ENCODE measurements around the gene DCAF8L1. TPM values are rescaled to one million over a fixed set of nuclear protein-coding genes. Genes with fewer than 3 reads are reported as not detected.

The DCAF8L1 gene
- polyA plus RNA-seq (2012; ENCODE audit: insufficient read depth, insufficient read length, low read depth), result 0.91 TPM

GRCh38 chrX:27981349-27981748 lies at the start of gene DCAF8L1:
DCAF8L1 (minus strand) TSS chrX:27981449; CDS start chrX:27981334, 115 bp downstream.
- Histone ChIP-seq H3K27me3 (no peaks in the 10 kb centered on the region), H3K4me1 (no peaks in the 10 kb centered on the region), H3K4me3 (ENCODE audit: low read depth, low read length) (no peak within 1 kb of the TSS), H3K9me3 (no peaks in the 10 kb centered on the region), H3K36me3 (no peaks in the 10 kb centered on the region)
- DNase-seq, result no peak
- TF ChIP-seq CTCF (IDR thresholded peaks at IDR 0.05; ENCODE audit: low read depth, low read length), result no peak

DNA sequence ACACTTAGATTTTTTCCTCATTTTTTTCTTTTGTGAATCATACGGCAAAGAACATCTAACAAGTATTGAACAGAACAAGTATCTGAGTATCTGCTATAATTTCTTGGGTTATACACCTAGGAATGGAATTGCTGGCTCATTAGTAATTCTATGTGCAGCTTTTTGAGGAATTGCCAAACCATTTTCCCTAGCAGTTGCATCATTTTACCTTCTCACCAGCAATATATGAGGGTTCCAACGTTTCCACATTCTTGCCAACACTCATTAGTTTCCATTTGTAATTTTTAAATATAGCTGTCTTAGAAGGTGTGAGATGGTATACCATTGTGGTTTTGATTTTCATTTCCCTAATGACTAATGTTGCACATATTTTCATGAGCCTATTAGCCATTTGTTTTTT lies 41.1 kb upstream of the DCAF8L1 start:
- no peaks in the 10 kb centered on the region for H3K9me3 ChIP-seq
- H3K36me3 ChIP-seq, result no peaks in the 10 kb centered on the region
- no peaks in the 10 kb centered on the region for H3K27me3 ChIP-seq
- no peaks in the 10 kb centered on the region for H3K4me1 ChIP-seq
- H3K4me3 ChIP-seq (ENCODE audit: low read depth, low read length), result no peak overlapping the region
- no peak for TF ChIP-seq CTCF (IDR thresholded peaks at IDR 0.05; ENCODE audit: low read depth, low read length)
- DNase-seq, result no peak

DNA sequence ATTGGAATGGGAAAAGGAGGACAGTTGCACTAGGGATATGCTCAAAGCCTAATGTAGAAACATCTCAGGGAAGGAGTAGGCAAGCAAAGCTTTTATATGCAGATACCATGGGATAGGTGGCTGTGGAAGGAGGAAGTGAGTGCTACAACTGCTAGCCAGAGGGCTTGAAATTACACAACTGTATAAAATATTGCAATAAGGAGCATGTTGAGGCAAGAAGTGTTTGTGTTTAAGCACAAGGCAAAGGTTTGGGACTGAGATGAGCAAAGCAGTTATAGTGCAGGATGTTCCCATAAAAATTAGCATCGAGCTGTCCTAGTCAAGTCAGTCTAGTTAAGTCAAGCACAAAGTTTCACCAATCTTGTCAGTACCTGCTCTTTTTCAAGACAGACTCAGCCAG lies 35.6 kb upstream of the DCAF8L1 start:
- Histone ChIP-seq H3K27me3 (no peaks in the 10 kb centered on the region), H3K36me3 (no peaks in the 10 kb centered on the region), H3K4me3 (ENCODE audit: low read depth, low read length) (no peak overlapping the region), H3K4me1 (no peaks in the 10 kb centered on the region), H3K9me3 (no peaks in the 10 kb centered on the region)
- no peak for DNase-seq
- no peak for TF ChIP-seq CTCF (IDR thresholded peaks at IDR 0.05; ENCODE audit: low read depth, low read length)

DNA sequence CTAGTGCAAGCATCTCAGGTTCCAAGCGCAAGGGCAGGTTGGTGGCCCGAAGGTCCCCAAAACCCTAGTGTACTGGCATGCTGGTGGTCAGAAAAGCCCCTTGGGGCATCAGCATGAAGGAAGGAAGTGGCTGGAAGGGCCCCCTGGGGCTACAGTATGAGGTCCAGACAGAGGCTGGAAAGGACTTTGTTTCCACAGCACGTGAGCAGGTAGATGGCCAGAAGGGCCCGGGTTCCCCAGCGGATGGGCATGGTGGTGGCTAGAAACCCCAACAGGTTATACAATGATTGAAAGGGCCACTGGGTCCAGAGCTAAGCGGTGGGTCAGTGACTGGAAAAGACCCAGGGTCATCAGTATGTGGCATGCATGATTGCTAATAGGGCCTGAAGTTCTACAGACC lies 34.7 kb upstream of the DCAF8L1 start:
- DNase-seq, result no peak
- Histone ChIP-seq H3K4me3 (ENCODE audit: low read depth, low read length) (no peak overlapping the region), H3K27me3 (no peaks in the 10 kb centered on the region), H3K36me3 (no peaks in the 10 kb centered on the region), H3K9me3 (no peaks in the 10 kb centered on the region), H3K4me1 (no peaks in the 10 kb centered on the region)
- TF ChIP-seq CTCF (IDR thresholded peaks at IDR 0.05; ENCODE audit: low read depth, low read length), result no peak

DNA sequence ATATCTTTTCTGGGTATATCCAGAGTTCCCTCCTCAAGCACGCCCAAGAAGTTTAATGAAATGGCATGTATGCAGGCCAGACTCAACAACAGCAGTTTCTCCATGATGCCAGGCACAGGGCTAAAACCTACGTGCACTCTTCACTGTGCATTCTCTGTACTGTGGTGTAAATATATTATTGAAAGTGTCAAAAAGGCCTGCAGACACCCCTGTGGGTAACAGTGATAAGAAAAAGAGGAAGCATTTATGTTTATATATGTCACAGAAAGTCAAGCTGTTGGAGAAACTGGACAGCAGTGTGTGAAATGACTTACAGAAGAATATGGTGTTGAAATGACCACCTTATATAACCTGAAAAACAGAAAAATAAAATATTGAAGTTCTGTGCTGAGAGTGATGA lies 29.6 kb upstream of the DCAF8L1 start:
- no peaks in the 10 kb centered on the region for H3K27me3 ChIP-seq
- no peak for TF ChIP-seq CTCF (IDR thresholded peaks at IDR 0.05; ENCODE audit: low read depth, low read length)
- H3K36me3 ChIP-seq, result no peaks in the 10 kb centered on the region
- H3K4me3 ChIP-seq (ENCODE audit: low read depth, low read length), result no peak overlapping the region
- DNase-seq, result no peak
- no peaks in the 10 kb centered on the region for H3K9me3 ChIP-seq
- no peaks in the 10 kb centered on the region for H3K4me1 ChIP-seq

GRCh38 chrX:27998666-27999065 lies 17.4 kb upstream of the DCAF8L1 start:
- Histone ChIP-seq H3K27me3 (no peaks in the 10 kb centered on the region), H3K4me3 (ENCODE audit: low read depth, low read length) (no peak overlapping the region), H3K36me3 (no peaks in the 10 kb centered on the region), H3K9me3 (no peaks in the 10 kb centered on the region), H3K4me1 (peaks cover 5% of the 10 kb centered on the region; the same call in 1 of the 2 replicates)
- DNase-seq, result no peak
- TF ChIP-seq CTCF (IDR thresholded peaks at IDR 0.05; ENCODE audit: low read depth, low read length), result no peak
